Midbrain (tissue), 1 donor: ENCODE data around the gene NKX6-1.

Source experiments
- DNase-seq: peaks from one replicate; lab custom pipeline; 2025; lab: John Stamatoyannopoulos, UW

The NKX6-1 gene

DNA sequence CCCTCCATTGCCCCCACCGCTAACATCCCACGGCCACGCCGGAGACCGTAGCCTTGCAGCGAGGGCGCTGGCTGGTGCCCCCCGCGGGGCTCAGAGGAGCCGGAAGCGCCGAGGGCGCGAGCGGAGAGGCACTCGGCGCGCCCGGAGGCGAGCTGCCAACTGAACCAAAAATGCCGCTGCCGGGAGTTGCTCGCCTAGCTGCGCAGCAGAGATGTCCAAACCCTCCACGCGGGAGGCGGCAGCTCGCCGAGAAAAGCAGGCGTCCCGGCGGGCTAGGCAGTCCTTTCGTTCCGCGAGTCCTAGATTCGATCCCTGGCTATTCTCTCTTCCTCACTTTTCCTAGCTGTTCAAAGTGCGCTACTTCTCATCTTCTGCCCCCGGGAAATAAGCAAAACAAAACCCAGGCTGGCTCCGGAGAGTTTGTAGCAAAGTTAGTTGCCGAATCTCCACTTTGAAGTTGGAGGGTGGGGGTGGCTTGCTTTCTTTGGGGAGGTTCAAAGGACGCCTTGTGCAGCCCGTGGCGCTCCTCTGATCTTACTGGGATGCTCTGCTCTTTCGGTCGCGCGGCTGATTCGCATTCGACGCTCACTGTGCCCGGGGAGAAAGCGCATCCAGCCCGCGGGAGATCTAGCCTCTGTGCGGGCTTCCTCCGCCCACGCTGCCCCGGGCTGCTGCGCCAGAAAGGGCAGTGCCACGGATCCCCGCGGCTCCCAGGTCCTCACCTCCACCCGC lies 723 bp downstream of the NKX6-1 start:
- DNase-seq, result no peak

DNA sequence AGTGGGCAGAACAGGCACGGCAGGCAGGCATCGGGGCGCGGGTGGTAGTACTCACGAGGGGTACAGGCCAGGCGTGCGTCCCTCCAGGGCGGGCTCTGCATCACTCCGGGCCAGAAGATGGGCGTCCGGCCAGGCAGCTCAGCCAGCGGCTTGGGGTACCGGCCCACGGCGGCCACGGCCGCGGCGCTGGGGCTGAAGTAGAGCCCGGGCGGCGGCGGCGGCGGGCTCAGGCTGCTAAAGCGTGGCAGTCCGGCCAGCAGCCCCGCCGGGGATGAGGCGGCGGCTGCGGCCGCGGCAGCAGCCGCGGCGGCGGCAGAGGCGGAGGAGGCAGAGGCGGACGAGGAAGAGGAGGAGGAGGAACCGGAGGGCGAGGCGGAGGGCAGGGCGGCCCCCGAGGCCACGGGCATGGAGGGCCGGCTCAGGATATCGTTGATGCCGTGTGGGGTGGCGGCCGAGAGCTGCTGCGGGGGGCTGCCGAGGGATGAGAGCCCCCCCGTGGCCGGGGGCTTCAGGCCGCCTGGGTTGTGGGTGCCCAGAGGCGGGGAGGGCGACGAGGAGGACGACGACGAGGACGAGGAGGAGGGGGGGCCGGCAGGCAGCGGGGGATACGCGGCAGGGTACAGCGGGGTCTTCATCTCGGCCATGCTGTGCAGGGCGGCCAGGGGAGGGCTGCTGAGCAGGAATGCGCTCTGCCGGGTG lies 1.4 kb downstream of the NKX6-1 start:
- DNase-seq, result no peak

DNA sequence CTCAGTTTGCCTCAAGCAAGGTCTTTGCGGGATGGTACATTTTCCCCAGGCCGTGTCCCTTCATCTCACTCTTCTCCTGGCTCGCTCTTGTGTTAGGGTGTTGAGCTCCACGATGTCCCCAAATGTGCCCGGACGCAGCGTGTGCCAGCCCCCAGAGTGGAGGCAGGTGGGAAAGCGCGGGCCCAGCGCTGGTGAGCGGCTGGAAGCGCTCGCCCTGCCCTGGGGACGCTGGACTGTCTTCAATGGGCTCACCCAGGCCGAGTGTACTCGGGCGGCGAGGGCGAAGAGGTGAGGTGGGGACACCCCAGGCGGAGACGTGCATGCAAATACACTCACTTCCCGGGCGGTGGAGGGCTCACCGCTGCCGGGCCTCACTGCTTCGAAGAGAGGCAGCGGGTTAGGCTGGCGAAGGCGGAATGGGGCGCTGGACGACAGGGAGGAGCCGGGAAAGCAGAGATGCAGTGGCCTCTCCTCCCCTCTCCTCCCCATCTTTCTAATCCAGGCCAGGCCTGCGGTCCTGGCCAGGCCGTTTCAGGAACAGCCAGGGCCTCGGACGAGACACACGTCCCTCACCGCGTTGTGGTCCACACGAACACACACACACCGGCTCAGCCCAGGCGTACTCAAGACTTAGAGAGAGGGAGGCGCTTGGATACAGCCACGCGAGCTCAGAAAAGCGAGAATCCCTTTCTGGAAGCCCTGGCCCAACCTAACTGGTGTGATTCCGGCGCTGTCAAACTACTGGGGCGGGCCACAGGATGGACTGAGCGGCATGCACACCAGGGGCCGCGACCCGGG lies 2.2 kb downstream of the NKX6-1 start:
- DNase-seq, result no peak

DNA sequence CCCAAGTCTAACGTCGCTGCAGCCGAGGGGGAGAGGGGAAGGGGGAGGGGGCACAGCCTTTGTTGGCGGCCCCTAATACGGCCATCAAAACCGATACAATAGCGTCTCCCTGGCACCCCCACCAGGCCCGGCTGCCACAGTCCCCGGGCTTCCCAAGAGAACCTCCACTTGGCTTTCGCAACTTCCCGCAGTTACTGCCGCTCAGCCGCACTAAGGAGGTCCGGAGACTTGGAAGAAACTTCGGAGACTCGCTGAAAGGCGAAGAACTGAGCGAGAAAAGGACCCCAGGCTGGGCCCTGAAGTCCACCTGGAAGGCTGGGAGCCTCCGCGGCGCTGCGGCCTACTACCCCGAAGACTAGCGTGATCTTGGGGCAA lies 2.8 kb downstream of the NKX6-1 start:
- DNase-seq, result no peak

DNA sequence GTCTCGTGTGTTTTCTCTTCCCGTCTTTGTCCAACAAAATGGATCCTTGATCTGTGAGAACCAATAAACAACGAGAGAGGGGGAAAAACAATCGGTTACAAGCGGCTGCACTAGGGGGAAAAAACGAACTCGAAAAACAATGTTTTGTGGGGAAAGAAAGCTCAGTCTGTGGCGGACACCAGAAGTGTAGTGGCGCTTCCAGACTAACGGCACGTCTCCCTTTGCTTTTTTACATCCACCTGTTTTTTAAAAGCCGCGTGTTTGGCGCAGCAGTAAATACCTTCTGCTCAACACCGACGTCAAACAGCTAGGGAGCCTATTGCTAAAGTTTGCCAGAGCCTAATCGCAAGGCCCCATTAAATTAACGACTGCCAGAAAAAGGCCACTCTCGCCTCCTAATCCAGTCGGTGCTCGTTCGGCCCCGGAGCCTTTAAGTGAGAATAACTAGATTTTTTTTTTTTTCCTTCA lies 3.3 kb downstream of the NKX6-1 start:
- no peak for DNase-seq

DNA sequence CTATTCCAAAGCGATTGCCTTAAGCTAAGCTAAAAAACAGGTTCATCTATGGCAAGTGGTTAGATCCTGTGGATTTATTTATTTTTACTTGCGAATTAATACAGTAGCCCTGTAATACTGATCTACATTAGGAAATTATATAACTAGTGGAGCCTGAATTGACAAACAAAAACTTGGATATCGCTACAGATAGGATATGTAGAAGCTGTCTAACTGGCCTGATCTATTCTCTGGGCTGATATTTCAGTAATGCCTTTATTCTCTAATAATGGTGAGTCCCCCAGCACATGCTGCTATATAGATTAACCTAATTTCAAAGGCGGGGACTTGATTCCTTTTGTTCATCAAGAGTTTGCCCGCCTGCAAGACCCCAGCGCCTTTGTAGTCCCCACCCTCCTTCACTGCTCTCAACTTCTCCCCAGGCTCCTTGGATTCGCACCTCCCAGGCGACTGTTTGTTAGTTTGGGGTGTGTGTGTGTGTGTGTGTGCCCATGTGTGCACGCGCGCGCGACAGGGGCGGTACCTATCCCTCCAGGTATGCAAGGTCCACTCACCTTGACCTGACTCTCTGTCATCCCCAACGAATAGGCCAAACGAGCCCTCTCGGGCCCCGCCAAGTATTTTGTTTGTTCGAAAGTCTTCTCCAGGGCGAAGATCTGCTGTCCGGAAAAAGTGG lies 3.8 kb downstream of the NKX6-1 start:
- no peak for DNase-seq

DNA sequence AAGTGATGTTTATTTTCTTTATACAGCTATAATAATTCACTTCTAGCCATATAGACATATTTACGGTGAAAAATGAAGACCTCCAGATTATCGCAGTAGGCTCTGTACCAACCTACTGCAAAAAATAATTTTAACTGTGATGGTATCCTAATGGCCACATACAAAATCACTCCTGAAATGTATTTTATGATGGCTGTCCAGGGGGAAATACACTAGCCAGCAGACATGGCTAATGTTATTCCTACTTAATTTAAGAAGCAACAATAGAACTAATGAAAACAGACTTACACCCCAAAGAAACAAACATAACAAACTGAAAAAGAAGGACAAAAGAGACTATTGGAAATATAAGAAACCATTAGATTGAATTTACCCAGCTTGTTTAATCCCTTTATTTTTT lies 4.6 kb downstream of the NKX6-1 start:
- DNase-seq, result no peak

DNA sequence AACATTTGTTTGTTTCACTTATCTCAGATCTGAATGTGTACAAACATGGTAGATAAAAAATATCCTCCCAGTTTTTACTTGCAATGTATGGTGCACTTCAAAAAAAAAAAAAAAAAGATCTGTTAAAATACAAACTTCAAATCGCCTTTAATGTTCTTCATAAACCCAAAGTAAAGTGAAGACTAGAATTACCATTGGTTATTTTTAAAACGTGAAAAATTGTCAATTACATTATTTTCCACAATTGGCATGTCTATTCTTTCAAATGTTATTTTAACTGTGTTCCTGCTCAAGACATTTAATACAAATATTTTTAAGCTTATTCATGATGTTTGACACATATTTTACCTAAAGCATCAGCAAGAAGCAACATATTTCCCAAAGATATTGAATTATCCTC lies 5.0 kb downstream of the NKX6-1 start:
- DNase-seq, result no peak

DNA sequence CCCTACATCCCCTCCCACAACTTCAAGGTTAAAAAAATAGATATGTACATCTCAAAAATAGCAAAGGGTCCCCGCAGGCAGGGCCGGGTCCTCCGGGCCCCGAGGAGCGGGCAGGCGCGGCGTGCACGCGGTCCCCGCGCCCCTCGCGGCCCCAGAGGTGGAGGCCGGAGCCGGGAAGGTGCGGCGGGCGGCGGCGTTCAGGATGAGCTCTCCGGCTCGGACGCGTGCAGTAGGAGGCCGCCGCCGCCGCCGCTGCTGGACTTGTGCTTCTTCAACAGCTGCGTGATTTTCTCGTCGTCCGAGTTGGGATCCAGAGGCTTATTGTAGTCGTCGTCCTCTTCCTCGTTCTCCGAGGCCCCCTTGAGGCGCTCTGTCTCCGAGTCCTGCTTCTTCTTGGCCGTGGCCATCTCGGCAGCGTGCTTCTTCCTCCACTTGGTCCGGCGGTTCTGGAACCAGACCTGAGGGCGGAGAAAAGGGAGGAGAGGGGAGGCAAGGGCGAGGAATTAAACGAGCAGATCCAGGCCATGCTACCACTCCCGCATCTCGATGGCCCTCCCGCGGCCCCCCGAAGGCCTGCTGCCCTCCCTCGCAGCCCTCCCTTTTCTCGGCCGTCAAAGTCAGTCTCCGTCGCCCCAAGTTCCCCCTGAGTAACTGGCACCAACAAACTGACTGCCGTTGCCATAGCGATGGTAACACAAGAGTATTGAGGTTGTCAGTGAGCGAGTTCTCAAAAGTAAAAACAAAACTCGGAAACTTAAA lies 5.8 kb downstream of the NKX6-1 start:
- DNase-seq, result no peak

DNA sequence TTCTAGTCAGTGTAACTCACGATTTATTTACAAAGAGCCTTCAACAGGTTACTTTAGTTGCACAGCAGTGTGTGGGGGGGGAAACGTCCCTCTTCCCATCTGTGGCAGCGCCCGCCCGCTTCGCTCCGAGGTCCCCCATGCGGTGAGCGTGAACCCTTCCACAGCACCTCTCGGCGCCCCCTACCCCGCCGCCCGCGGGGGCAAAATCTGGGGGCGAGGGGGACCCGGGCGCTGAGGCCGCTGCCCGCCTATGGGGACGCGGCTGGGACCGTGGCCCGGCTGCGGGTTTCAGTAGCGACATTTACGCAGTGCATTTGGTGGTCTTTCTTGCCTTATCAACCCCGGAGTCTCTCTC lies 6.4 kb downstream of the NKX6-1 start:
- no peak for DNase-seq

DNA sequence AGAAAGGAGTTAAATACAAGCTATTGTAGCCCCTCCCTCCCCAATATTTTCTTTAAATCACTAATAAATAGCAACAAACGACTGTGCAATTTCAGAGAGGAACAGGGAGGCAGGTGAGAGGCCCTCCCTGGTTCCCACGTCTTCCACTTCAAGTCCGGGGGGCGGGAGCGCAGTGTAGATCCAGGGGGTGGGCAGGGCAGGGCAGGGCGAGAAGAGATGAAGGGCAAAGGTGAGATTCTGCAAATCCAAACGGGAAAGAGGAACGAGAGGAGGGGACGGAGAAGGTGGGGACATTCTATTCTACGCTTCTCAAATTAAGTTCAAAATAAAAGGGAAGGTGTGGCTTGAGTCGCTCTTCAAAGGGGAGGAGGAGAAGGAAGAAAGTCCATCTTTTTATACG lies 6.8 kb downstream of the NKX6-1 start:
- no peak for DNase-seq

DNA sequence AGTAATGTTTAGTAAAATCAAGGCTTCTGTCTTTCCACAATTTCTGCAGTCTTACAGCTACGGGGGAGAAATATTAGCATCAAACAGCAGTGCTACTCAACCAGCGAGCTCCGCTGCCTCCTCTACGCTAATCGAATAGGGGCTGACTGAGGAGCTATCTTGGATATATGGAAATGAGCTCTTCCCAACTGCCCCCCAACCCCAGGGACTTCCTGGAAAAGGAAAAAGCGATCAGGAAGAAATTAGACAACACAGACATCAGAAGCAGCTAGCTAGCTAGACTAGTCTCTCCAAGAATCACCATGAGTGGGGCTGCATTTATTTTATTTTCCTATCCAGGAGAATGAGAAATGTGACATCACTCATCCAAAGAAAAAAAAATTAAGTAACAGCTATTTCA lies 7.6 kb downstream of the NKX6-1 start:
- no peak for DNase-seq

DNA sequence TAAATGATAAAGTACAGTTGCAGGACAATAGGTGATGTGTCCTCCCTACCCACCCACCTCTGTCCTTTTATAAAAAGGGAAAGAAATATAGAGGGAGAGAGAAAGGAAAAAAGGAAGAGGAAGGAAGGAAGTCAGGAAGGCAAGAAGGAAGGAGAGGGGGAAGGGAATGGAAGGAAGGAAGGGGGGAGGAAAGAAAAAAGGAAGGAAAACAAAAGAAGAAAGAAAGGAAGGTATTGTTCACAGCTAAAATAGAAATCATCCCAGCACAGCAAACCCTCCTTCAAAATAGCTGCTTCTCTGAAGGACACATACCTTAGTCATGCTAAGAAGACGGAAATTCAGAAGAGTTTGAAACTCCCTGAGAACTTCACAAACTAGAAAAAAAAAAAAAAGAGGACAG lies 8.4 kb downstream of the NKX6-1 start:
- DNase-seq, result no peak

DNA sequence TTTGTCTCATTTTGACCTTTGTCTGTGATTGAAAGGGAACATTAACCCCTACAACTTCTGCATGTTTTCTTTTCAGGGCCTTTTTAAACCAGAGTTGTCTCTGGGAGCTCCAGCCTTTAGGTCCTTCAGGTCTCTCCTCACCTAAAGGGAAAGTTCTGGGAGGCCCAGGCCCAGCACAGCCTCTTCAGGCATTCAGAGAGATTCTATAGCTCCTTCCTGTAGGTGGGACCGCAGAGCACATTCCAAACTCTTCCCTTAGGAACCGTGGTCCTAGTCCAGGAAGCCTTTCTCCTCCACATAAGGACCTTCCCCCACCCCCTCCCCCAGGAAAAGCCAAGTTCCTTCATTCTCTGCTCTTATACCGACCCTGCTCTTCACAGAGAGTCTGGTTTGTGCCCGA lies 14.9 kb downstream of the NKX6-1 start:
- no peak for DNase-seq

DNA sequence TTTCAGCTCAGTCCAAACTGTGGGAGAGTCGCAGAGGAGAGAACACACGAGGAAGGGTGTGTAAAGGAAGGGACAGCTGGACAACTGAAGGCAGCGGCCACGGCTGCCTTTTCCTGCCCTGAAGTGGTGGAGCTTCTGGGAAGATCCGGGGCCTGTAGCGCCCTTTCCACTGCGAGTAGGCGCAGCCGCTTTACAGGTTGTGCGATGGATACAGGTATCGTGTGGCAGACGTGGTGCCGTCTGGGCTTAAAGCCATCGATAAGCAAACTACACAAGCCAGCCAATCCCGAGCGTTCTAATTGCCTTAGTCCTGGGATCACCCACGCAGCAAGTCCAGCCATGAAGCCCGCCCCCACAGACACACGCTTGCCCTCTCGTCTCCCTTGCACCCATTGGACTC lies 15.4 kb downstream of the NKX6-1 start:
- no peak for DNase-seq

DNA sequence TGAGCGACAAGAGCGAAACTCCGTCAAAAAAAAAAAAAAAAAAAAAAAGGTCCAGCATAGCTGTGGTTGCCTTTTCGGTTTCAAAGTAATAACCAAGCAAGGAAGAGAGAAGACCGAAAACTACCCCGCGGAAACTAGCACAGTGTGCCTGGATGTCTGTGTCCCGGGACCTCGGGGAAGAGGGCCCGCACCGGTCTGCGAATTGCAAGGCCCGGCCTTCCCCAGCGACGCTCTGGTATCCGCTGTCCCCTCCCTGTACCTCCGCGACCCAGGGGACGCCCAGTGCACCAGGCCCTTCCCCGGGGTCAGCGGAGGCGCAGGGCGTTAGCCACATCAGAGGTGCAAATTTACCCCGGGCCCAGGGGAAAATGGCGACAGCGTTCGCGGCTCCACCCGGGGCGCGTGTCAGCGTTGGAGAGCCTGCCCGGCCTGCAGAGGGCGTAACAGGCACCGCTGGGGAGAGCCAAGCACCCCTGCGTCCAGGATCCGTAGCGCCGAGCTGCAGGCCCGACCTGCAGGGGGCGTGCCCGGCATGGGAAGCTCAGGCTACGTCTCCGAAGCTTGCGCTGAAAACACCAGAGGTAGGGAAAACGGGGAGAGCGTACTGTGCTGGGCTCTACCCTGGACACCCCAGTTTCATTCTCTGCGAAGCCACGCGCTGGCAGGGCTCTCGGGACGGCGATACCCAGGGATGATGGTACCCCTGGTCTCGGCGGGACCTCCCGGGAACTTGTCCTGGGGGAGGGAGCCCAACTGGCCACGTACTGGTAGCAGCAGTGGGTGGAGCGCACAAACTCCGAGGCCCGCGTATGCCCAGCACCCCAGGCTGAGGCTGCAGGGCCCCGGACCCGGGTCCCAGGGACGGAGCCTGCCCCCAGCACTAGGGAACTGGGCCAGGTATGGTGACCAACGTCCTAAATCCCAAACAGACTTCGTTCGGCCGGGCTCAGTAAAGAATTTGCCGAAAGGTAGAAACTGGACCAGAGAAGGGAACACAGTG lies 16.2 kb downstream of the NKX6-1 start:
- no peak for DNase-seq

DNA sequence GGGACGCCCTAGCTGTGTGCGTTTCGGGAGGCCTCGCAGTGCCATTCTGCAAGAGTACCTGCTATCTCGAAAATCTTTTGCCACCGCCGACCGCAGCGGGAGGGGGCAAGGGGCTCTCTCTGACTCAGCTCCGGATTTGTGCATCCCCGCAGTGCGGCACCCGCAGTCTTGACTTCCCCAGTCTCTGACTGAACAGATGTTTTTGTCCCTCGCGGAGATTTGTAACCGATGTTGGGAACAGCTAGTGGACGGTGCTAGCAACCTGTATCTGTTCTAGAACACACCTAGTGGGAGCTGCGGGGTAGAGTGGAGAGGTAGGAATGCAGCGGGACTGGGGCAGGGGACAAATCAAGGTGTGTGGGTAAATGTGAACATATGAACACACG lies 17.2 kb downstream of the NKX6-1 start:
- DNase-seq, result no peak

DNA sequence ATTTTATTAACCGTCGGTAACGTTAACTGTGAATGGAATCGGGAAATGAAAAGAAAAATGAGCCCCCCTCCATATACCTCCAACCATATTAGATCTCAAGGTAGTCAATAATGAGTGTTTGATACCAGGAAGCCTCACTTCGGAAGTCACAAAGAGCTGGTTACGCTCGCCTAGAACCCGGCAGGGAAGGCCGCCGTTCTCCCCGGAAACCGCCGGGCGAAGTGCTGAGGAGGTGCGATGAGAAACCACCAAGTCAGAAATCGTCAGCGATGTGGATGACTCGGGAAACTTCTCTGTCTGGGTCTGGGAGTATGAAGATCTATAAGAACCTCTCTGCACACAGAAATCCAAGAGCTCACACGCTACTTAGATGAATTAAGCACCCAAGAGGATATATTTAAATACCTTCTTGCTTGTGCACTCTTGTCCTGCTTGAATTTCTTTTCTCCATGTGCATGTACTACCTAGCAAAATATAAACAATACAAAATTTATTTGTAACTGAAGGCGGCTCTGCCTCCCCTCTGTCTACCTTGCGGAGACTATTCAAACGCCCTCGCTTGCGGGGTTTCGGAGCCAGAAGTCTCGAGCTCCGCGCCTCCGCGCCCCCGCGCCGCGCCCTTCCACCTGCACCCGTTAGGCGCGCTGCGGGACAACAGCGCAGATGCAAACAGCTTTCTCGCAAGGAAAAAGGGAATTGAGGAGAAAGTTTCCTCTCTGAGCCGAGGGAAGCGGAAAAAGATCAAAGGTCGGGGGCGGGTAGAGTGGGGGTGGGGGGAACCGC lies 17.8 kb downstream of the NKX6-1 start:
- DNase-seq, result no peak

DNA sequence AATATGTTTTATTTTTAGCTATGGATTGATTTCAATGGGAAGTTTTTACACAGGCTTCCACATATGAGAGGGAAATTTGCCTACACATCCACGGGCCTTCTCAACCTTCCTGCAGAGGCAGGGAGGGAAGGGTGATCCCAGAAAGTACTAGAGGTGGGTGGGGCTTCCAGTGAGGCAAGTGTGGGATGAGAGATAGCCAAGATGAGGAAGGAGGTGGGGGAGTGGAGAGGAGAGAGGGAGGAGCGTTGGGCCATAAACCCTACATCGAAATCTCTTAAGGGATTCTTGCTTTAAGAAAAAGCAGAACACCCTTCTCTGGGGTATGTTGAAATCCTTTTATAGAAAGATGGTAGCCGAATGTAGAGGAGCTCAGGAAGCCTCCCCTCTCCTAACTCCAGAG lies 19.0 kb downstream of the NKX6-1 start:
- no peak for DNase-seq

DNA sequence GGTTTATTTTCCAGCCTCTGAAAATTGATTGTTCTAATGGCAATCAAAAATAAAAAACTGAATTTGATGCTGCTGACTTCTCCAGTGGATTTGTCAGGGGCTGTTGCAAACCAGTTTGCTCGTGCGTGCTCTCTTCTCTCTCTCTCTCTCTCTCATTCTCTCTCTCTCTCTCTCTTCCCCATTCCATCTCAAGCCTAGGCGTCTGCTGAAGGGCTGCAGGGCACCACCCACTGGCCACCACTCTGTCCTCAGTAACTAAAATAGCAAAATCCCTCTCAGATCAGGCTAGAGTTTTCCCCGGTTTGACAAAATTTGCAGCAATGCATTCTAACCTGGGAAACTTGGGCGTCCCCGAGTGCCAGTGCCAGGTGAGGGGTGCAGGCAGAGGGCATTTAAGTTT lies 19.4 kb downstream of the NKX6-1 start:
- DNase-seq, result no peak
